DMS153 treated with DMSO at 0.1 percent for 48 hours (cell line): ENCODE results near the gene IGSF5.

ENCODE experiments used
- DNase-seq: peaks from one replicate; lab custom pipeline; 2025; ENCODE audit not compliant: unreplicated experiment; lab: John Stamatoyannopoulos, UW

The IGSF5 gene

GRCh38 chr21:39812983-39813382 is 68.0 kb downstream of the IGSF5 start:
- no peak for DNase-seq

- DNase-seq: no peak
Observed at GRCh38 chr21:39818557-39818956, 73.6 kb downstream of the IGSF5 start.

GRCh38 chr21:39822042-39822441 is 77.1 kb downstream of the IGSF5 start:
- no peak for DNase-seq

GRCh38 chr21:39825250-39825649 is 80.3 kb downstream of the IGSF5 start:
- DNase-seq: no peak

GRCh38 chr21:39834543-39834942 is 89.6 kb downstream of the IGSF5 start:
- no peak for DNase-seq

GRCh38 chr21:39837861-39838359 is 92.9 kb downstream of the IGSF5 start:
- DNase-seq: no peak

- no peak for DNase-seq
Observed at GRCh38 chr21:39840373-39841097, 95.6 kb downstream of the IGSF5 start.

GRCh38 chr21:39842741-39843459 is 97.9 kb downstream of the IGSF5 start:
- no peak for DNase-seq

- DNase-seq: no peak
Observed at GRCh38 chr21:39843483-39843882, 98.5 kb downstream of the IGSF5 start.

GRCh38 chr21:39843916-39844315 is 98.9 kb downstream of the IGSF5 start:
- no peak for DNase-seq

- no peak for DNase-seq
Observed at GRCh38 chr21:39845571-39846130, 100.7 kb downstream of the IGSF5 start.

- no peak for DNase-seq
Observed at GRCh38 chr21:39847877-39848276, 102.9 kb downstream of the IGSF5 start.

GRCh38 chr21:39849014-39849655 is 104.2 kb downstream of the IGSF5 start:
- DNase-seq: no peak

- DNase-seq: peak; percentile 29
Observed at GRCh38 chr21:39850333-39850732, 105.3 kb downstream of the IGSF5 start.

- DNase-seq: no peak
Observed at GRCh38 chr21:39851002-39851618, 106.1 kb downstream of the IGSF5 start.
